GM12878 (cell line): Measurements from ENCODE around the gene CDYL2. TPM values are rescaled to one million over a fixed set of nuclear protein-coding genes. Genes with fewer than 3 reads are reported as not detected.

Experiments
- ATAC-seq: fragments of 200-7000 bp; cut with Tn5 transposase; 3 replicates; pipeline ENCODE4 v1.9.1; 2020; ENCODE audit warnings: mild to moderate bottlenecking, moderate library complexity
- BruUV-seq: library from RNA; stranded (reverse); fragments of 400-500 nt; replicated peaks from 2 replicates; lab custom pipeline; 2021; lab: Mats Ljungman, UMichigan
- CTCF ChIA-PET: fragments of 300-600 bp; sonication (Branson Sonifier 250); formaldehyde crosslinking; extraction: SDS; loops from one replicate; lab custom pipeline; 2021; ENCODE audit warnings: inconsistent platforms; lab: Yijun Ruan, JAX
- POLR2A ChIA-PET: fragments of 350-600 bp; formaldehyde crosslinking; extraction: SDS; loops from one replicate; lab custom pipeline; 2021; ENCODE audit warnings: inconsistent platforms; lab: Charles Lee
- RAD21 ChIA-PET: fragments of 300-600 bp; sonication (Branson Sonifier 250); formaldehyde crosslinking; loops from one replicate; lab custom pipeline; 2023; ENCODE audit warnings: antibody characterized with exemption; ENCODE audit not compliant: unreplicated experiment; lab: Charles Lee
- SMC1A ChIA-PET: fragments of 300-600 bp; sonication (Branson Sonifier 250); formaldehyde crosslinking; loops from one replicate; lab custom pipeline; 2023; ENCODE audit not compliant: unreplicated experiment, uncharacterized antibody; lab: Charles Lee
- DNase-seq: peaks from one replicate; pipeline ENCODE4 v3.0.0-alpha.2; 2011; ENCODE audit warnings: low read depth, low spot score
- FAIRE-seq: peaks from 3 replicates; lab custom pipeline; 2011; peaks lifted over from hg19 to GRCh38; lab: Jason Lieb, UNC
- H2AFZ ChIP-seq: 2 replicates; pipeline ENCODE4 v1.6.0; 2011; ENCODE audit warnings: low read depth, low read length, control low read depth; ENCODE audit not compliant: control insufficient read depth
- H3K27ac ChIP-seq: 2 replicates; pipeline ENCODE4 v1.5.1; 2011; ENCODE audit warnings: control low read depth; ENCODE audit not compliant: control insufficient read depth, insufficient read depth
- H3K27me3 ChIP-seq, 2 experiments: replicated peaks in 1 of 2; 2 replicates each; pipeline versions ENCODE4 v1.6.0 to v1.6.1; 2011; ENCODE audit warnings: low read length in 1 of 2; ENCODE audit not compliant: control insufficient read depth in 2 of 2, insufficient read depth in 2 of 2
- H3K36me3 ChIP-seq, 2 experiments: 2 replicates each; pipeline ENCODE4 v1.5.1; 2011; ENCODE audit warnings: low read length in 1 of 2; ENCODE audit not compliant: control insufficient read depth in 2 of 2, insufficient read depth in 2 of 2
- H3K4me1 ChIP-seq: 2 replicates; pipeline ENCODE4 v1.6.1; 2011; ENCODE audit warnings: mild to moderate bottlenecking, low read length, moderate library complexity, mixed read lengths; ENCODE audit not compliant: control insufficient read depth, insufficient read depth
- H3K4me2 ChIP-seq: 2 replicates; pipeline ENCODE4 v1.6.0; 2011; ENCODE audit warnings: control low read depth; ENCODE audit not compliant: control insufficient read depth, insufficient read depth
- H3K4me3 ChIP-seq: fragments of 200-600 bp; sonication (generic); 2 replicates; pipeline ENCODE4 v1.5.1; 2016
- H3K79me2 ChIP-seq: 2 replicates; pipeline ENCODE4 v1.6.0; 2011; ENCODE audit warnings: low read length; ENCODE audit not compliant: control insufficient read depth, insufficient read depth
- H3K9ac ChIP-seq: 2 replicates; pipeline ENCODE4 v1.8.0; 2011; ENCODE audit warnings: low read length, control low read depth, mixed read lengths; ENCODE audit not compliant: control insufficient read depth, insufficient read depth
- H3K9me3 ChIP-seq: replicated peaks from 3 replicates; pipeline ENCODE4 v1.5.1; 2011; ENCODE audit warnings: mild to moderate bottlenecking, low read length; ENCODE audit not compliant: control insufficient read depth, insufficient read depth
- H4K20me1 ChIP-seq: 2 replicates; pipeline ENCODE4 v1.6.0; 2011; ENCODE audit not compliant: control insufficient read depth, insufficient read depth
- BRCA1 ChIP-seq: IDR thresholded peaks from 2 replicates; pipeline ENCODE4 v1.6.1; 2011; ENCODE audit warnings: low read depth, low read length, improper control_type of control experiment
- CHD4 ChIP-seq: fragments of 200-600 bp; sonication (generic); IDR thresholded peaks from 2 replicates; pipeline ENCODE4 v1.6.1; 2016; ENCODE audit warnings: mild to moderate bottlenecking
- EP300 ChIP-seq, 2 experiments: fragments of 150-350 bp in 1 of 2; IDR thresholded peaks; 2 replicates each; pipeline ENCODE4 v1.6.1; 2011 to 2012; ENCODE audit warnings: low read depth in 2 of 2, low read length in 2 of 2, borderline replicate concordance in 1 of 2, improper control_type of control experiment in 1 of 2, inconsistent platforms in 1 of 2; ENCODE audit not compliant: control insufficient read depth in 1 of 2
- FOS ChIP-seq: IDR thresholded peaks from 3 replicates; pipeline ENCODE4 v1.6.1; 2011; ENCODE audit warnings: borderline replicate concordance; ENCODE audit not compliant: insufficient read length; ENCODE audit errors: extremely low read depth
- IKZF1 ChIP-seq: fragments of 450-650 bp; conservative IDR thresholded peaks from 2 replicates; pipeline ENCODE4 v1.6.1; 2017; ENCODE audit warnings: antibody characterized with exemption, mild to moderate bottlenecking
- LARP7 ChIP-seq: fragments of 450-650 bp; IDR thresholded peaks from 2 replicates; pipeline ENCODE4 v1.6.1; 2017; ENCODE audit warnings: mild to moderate bottlenecking
- NBN ChIP-seq: fragments of 450-650 bp; IDR thresholded peaks from 2 replicates; pipeline ENCODE4 v1.6.1; 2016
- NR2C2 ChIP-seq: IDR thresholded peaks from 2 replicates; pipeline ENCODE4 v1.6.1; 2011; ENCODE audit warnings: borderline replicate concordance, low read depth; ENCODE audit not compliant: control insufficient read depth, insufficient read length
- WRNIP1 ChIP-seq: IDR thresholded peaks from 2 replicates; pipeline ENCODE4 v1.6.1; 2011; ENCODE audit warnings: low read depth, low read length, improper control_type of control experiment, borderline replicate concordance
- WGBS: methylation state at CpG from one replicate; pipeline ENCODE4 v1.1.6; 2016; ENCODE audit warnings: low lambda C conversion rate; ENCODE audit not compliant: insufficient replicate concordance, insufficient coverage; ENCODE audit errors: missing lambda C conversion rate; 5-methylcytosine and 5-hydroxymethylcytosine counted together
- in situ Hi-C: fragments of 300-500 bp; cut with MboI; formaldehyde crosslinking; loops from 9 replicates; pipeline ENCODE4 v1.14.3; 2018; ENCODE audit warnings: mixed read lengths
- intact Hi-C: fragments of 100-400 bp; cut with micrococcal nuclease; formaldehyde crosslinking; loops from one replicate; pipeline ENCODE4 v1.14.2; 2022; ENCODE audit not compliant: unreplicated experiment
- polyA plus RNA-seq, 11 experiments: library from polyadenylated mRNA; depleted of rRNA in 4 of 11; unstranded in 6 of 11; stranded (reverse) in 5 of 11; fragments of >200 nt; fragmentation: Nextera tagmentation in 4 of 11; fragmentation: Illumina TruSeq in 1 of 11; extraction: Ambion mirVana in 4 of 11; extraction: Trizol in 1 of 11; gene quantifications; 1 replicate in 1 of 11; 2 replicates in 10 of 11; pipeline versions ENCODE4 v1.2.1 to v1.2.3, GENCODE V29; 2011 to 2016; ENCODE audit warnings: inconsistent platforms in 2 of 11, missing spikeins in 2 of 11, low read depth in 1 of 11
- total RNA-seq, 4 experiments: library from RNA; depleted of rRNA in 3 of 4; stranded (reverse); fragments of >200 nt in 3 of 4; fragmentation: Illumina TruSeq in 1 of 4; extraction: Trizol in 1 of 4; gene quantifications; 2 replicates each; pipeline versions ENCODE4 v1.2.1 to v1.2.3, GENCODE V29; 2013 to 2021

Gene CDYL2
- total and polyA plus RNA-seq, 10 of the 15 experiments (the other 5 are each of a cell fraction or from before 2014, with no cell fraction given), result 0.27 to 22.9 (median 3.9) TPM

- ChIA-PET CTCF (no interaction called here), RAD21 (no interaction called here), POLR2A (no interaction called here), SMC1A (no interaction called here)
- Histone ChIP-seq H3K27me3 (no peaks in the 10 kb centered on the region), H3K4me3 (no peak overlapping the region), H2AFZ (no peak overlapping the region), H3K4me2 (no peak overlapping the region), H3K27ac (no peak overlapping the region), H4K20me1 (no peaks in the 10 kb centered on the region), H3K79me2 (no peaks in the 10 kb centered on the region), H3K9ac (no peak overlapping the region), H3K36me3 (no peaks in the 10 kb centered on the region), H3K9me3 (no peaks in the 10 kb centered on the region), H3K4me1 (no peaks in the 10 kb centered on the region)
- no peak for FAIRE-seq
- no peak for DNase-seq
- BruUV-seq, result no TSS peak
- no peak for ATAC-seq
- in situ Hi-C loops (no loop called here), intact Hi-C loops (no loop called here)
- TF ChIP-seq NR2C2, result no peak
- no peak for TF ChIP-seq CHD4
- no peak for TF ChIP-seq IKZF1
- no peak for TF ChIP-seq WRNIP1
- TF ChIP-seq LARP7, result no peak
- WGBS, result 70% methylated on average over 12 of the region's 12 CpGs
These were observed 189.3 kb downstream of the CDYL2 start for GRCh38 chr16:80614908-80615671.

- no peak overlapping the region for H3K4me3 ChIP-seq
- in situ Hi-C loops, result no loop called here
- intact Hi-C loops, result no loop called here
- ChIA-PET POLR2A (no interaction called here), SMC1A (interaction anchor here (2.1 kb wide), 1 partner anchor 12 kb away, joined by 6 read pairs; no protein-coding TSS in a partner anchor), RAD21 (no interaction called here), CTCF (no interaction called here)
- H3K9me3 ChIP-seq, result no peaks in the 10 kb centered on the region
- no peak overlapping the region for H3K27ac ChIP-seq
- TF ChIP-seq FOS (no peak), EP300 (IDR thresholded peaks at IDR 0.05; ENCODE audit: borderline replicate concordance in 1 of 2, control insufficient read depth in 1 of 2, low read depth in 2 of 2, low read length in 2 of 2) (no peak), BRCA1 (no peak), NBN (no peak)
- DNase-seq (no peak), ATAC-seq (no peak), FAIRE-seq (no peak)
- BruUV-seq, result no TSS peak
- no peaks in the 10 kb centered on the region for H3K27me3 ChIP-seq
- H4K20me1 ChIP-seq, result no peaks in the 10 kb centered on the region
- H3K4me1 ChIP-seq, result no peaks in the 10 kb centered on the region
- WGBS, result 79% methylated on average over 13 of the region's 13 CpGs
- H3K9ac ChIP-seq, result no peak overlapping the region
- no peak overlapping the region for H3K4me2 ChIP-seq
- no peaks in the 10 kb centered on the region for H3K36me3 ChIP-seq
- H2AFZ ChIP-seq, result no peak overlapping the region
- H3K79me2 ChIP-seq, result no peaks in the 10 kb centered on the region
These were observed 191.9 kb downstream of the CDYL2 start for GRCh38 chr16:80612461-80613017.
